Activated T-cell treated with anti-CD3 and anti-CD28 coated beads, Interleukin-2, amount 50 U/mL, for 48 hours (primary cell): ENCODE data around the gene NOXO1.

ENCODE experiments used
- DNase-seq, 2 experiments: peaks; one replicate each; pipeline ENCODE4 v3.0.0-alpha.2; 2020

Gene NOXO1

DNA sequence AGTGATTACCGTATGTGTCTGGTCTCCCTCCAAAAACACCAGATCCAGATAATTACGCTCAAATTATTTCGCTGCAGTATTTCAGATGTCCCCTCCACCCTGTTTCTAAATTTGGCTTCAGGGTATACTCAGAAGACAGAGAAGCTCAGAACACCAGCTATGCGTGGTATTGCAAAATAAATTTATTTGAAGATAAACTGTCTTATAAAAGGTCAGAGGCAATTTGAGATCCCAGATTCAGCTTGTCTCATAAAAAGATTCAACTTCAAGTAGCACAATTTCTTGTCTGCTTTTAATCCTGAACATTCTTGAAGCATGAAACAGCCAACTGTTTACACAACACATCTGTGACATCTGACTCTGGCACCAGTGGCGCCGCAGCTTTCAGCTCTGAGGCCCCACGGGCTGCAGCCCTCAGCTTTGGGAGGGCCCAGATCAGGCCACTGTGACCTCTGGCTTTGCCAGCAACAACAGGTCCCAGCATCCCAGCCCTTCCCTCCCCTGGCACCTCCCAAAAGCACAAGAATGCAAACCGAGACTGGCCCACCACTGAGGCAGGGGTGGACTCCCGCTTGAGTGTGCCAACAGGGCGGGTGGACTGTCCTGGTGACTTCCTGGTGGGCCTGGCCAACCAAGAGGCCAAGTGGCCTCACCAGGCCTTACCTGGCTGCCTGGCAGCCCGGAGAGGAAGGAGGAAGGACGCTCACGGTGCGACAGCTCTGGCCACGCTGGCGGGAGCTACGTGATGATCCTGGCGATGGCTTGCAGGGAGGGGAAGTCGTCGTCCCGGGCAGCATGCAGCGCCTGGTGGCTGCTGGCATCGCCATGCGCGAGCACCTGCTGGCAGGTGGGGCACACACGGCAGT is 16.5 kb upstream of the NOXO1 start:
- no peak for DNase-seq

DNA sequence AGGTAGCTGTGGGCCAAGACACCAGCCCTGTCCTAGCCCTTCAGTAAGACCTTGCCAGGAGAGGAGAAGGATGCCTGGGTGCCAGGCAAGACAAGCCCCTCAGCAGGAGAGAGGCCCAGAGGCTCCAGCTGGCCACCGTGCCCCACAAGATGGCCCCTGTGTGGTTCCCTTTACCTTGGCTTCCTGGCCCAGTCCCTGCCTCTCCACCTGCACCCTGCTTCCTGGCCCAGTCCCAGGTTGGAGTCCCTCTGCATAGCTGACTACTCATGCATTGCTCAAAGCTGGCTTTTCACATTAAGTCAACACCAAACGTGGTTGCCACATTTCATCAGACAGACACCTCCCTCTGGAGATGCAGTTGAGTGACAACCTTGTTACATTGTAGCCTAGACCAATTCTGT is 12.5 kb upstream of the NOXO1 start:
- DNase-seq = peak; percentile 50 to 58

DNA sequence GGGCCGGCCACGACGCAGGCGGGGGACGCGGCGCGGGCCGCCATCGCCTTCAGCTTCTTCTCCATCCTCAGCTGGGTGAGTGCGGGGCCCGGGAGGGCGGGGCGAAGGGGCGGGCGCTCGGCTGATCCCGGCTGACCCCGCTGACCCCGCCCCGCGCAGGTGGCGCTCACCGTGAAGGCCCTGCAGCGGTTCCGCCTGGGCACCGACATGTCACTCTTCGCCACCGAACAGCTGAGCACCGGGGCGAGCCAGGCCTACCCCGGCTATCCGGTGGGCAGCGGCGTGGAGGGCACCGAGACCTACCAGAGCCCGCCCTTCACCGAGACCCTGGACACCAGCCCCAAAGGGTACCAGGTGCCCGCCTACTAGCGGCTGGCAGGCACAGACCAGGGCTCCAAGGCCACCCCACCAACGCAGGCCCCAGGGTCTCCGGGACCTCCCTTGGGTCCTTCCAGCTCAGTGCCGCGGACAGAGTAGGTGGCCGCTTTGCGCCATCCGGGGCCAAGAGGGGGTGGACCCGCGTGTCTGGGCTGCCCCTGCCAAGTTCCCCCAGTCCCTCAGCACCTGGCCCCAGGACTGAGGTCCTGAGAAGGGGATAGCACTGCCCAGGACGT is 11.5 kb upstream of the NOXO1 start:
- no peak for DNase-seq

DNA sequence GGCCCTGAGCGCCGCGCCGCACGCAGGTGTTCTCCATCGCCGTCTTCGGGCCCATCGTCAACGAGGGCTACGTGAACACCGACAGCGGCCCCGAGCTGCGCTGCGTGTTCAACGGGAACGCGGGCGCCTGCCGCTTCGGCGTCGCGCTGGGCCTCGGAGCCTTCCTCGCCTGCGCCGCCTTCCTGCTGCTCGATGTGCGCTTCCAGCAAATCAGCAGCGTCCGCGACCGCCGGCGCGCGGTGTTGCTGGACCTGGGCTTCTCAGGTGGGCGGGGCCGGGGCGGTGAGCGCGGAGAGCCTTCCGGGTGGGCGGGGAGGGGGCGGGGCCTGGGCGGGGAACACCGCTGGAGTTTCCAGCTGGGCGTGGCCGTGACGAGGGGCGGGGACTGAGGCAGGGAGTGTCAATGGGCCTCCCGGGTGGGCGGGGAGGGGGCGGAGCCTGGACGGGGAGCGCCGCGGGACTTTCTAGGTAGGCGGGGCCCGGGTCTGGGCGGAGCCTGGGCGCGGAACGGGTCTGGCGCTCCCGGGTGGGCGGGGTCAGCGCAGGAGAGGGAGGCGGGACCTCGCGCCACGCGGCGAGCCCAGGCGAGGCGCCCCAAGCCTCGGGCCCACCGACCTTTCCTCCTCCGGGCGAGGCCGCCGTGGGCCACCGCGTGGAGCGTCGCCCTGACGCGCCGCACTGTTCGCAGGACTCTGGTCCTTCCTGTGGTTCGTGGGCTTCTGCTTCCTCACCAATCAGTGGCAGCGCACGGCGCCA is 10.9 kb upstream of the NOXO1 start:
- DNase-seq = peak; percentile 98 to 99

DNA sequence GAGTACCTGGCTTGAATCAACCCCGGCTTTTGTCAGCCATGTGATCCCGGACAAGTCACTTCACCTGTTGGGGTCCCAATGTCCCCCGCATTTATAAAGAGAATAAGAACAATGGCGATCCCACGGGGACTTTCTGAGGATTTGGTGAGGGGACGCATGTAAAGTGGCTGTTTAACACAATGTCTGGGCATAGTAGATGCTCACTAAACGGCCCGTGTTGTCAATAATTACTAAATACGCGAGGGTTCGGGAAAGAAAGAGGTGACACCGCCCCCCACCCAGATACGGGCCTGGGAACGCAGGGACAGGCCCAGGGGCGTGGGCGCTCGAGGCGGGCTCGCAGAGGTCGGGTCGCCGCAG is 10.3 kb upstream of the NOXO1 start:
- DNase-seq = no peak

DNA sequence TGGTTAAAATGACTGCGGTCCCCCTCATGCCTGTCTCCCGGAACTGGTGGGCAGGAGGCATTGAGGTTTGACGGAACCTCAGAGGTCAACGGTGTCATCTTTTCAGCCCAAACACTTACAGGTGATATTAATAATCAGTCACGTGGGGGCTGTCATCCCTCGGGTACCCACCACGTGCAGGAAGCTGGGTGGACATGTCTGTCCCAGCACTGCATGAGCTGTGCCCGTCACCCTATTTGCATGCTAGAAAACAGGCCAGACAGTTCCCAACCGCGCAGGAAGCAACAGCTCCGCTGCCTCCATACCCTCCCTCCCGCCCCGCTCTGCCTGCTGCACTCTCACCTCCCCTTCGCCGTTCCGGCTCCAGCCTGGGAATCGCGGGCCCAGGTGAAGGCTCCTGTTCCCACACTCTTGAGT is 9.9 kb upstream of the NOXO1 start:
- peak; percentile 64 to 66 for DNase-seq

DNA sequence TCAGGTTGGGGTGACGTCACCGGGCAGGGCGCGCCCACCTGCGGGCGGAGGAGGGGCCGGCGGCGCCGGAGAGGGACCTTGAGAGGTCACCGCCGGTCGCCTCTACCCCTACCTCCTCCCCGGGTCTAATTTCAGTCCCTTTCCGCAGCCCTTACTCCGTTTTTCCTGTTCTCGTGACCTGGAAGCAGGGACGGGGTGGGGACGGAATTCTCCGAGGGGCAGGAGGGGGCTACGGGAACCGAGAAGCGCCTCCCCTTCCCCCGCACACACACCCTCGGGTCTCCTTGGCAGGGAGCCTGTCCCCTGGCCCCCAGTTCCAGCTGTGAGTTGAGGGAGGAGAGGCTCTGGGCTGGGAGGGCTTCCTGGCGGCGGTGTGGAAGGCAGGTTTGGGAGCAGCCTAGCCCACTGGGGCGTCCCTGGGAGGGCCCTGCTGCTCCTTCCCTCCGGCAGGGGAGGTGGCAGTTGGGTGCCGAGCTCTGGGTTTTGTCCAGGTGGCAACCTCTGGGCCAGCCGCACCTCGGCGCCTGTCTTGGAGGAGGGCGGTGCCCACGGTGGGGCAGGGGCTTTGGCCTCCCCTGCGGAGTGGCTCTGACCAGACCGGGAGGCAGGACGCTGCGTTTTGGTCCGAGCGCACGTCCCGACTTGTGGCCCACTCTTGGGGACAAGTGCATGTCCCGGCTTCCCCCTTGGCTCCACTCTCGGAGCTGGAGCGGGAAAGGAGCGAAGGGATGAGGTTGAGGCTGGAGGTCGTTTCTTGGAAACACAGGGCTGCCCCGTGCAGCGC is 9.3 kb upstream of the NOXO1 start:
- peak; percentile 48 to 63 for DNase-seq

DNA sequence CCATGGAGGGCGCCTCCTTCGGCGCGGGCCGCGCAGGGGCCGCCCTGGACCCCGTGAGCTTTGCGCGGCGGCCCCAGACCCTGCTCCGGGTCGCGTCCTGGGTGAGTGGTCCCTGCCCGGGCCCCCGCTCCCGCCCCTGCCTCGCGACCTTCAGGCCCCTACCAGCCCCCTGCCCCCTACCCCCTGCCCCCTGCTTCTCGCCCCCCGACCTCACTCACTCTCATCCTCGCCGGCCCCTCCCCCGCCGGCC is 8.8 kb upstream of the NOXO1 start:
- no peak for DNase-seq

DNA sequence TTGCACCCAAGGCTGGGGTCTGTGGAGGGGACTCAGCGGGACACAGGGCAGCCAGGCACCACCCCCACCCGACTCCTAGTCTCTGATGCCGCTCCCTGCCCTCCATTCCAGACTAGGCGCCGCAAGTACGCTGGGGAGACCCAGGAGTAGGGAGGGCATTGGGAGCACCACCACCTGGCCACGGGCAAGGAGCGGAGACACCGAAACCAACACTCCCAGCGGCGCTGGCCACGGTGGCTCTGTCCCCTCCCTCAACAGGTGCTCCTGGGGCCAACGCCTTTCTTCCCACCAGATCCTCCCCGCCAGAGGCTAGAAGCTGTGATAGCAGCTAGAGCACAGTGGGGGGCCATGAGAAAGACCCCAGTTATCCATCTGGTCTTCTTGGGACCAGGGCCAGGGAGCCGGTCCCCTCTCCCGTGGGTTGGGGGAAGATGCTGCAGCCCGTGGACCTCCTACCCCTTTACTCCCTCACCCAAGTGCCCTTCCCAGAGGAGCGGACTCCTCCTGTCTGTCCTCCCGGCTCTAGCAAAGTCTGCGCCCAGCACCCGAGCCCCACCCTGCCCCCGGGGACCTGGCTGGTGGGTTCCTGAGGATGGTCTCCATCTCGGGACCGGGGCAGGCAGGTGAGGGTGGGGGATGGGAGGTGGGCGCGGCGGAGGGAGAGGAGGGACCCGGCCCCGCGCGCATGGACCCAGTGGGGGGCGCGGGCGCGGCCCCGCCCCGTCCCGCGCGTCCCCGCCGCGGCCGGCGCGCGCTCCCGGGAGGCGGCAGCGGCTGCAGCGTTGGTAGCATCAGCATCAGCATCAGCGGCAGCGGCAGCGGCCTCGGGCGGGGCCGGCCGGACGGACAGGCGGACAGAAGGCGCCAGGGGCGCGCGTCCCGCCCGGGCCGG is 8.2 kb upstream of the NOXO1 start, which contains the start of gene SYNGR3:
TSS of gene SYNGR3 (plus strand) at position 762 of the 892 bp plus-strand sequence. CDS start 133 bp downstream, outside the sequence.
- no peak for DNase-seq

DNA sequence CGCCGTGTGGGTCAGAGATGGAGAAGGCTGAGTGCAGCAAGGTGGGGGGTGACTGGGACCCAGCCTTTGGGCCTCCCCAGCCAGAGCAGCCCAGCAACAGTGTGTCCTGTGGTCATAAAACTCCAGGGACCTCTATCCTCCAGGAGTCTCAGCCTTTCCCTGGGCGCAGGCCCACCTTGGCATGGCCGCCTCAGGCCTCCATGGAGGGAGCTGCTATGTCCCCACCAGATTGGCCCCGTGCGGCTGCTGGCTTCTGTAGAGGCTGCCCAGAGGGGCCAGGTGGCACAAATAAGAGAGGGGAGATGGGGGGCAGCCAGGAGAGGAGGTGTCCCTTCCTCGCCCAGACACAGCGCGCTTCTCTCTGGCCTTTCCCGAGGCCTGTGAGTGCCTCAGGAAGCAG is 5.9 kb upstream of the NOXO1 start:
- no peak for DNase-seq

DNA sequence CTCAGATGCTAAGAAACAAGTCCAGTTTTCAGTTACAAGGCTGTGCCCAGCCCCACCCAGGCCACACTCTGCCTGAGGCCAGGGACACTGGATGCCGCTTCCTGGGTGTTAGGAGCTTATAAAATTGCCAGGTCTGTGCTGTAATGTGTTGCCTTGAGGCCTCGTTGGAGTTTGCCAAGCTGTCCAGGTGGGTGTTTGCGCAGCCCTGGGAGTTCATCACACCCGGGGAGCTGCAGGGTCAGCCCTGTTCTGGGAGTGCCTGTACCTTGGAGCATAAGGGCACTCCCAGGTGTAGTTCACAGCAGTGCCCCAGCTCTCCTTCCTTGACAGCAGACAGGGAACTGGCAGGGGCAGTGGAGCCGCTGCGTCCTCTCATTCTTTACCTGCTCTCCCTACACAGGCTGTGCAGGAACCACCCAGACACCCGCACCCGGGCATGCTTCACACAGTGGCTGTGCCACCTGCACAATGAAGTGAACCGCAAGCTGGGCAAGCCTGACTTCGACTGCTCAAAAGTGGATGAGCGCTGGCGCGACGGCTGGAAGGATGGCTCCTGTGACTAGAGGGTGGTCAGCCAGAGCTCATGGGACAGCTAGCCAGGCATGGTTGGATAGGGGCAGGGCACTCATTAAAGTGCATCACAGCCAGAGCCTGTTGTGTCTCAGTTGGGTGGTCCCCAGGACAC is 4.3 kb upstream of the NOXO1 start:
- no peak for DNase-seq

DNA sequence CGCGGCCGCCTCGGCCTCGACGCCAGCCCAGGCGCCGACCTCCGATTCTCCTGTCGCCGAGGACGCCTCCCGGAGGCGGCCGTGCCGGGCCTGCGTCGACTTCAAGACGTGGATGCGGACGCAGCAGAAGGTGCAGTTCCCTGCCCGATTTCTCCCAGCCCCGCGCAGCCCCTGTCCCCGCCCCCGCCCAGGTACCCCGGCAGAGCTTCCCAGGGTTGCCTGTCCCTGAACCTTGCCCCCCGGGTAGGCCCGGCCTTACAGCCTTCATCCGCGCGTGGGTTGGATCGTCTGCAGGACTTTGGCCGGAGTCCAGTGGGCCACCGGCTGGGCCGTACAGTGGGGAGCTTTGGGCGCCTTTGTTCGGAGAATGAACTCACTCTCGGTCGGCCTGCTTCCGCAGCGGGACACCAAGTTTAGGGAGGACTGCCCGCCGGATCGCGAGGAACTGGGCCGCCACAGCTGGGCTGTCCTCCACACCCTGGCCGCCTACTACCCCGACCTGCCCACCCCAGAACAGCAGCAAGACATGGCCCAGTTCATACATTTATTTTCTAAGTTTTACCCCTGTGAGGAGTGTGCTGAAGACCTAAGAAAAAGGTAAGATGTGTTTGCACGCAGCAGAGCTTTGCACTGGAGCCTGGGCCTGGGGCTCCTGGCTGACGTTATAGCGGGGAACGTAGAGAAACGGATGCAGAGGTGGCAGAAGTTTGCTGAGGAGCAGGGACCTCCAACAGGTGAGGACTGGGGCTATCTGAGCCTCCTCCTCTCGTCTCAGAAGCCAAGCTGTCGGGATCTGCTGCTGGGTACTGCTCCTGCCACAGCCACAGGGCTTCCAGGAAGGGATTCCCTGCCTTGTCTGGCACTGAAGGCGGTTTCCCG is 3.3 kb upstream of the NOXO1 start:
- peak in 1 of 2 experiments; percentile 38 for DNase-seq

DNA sequence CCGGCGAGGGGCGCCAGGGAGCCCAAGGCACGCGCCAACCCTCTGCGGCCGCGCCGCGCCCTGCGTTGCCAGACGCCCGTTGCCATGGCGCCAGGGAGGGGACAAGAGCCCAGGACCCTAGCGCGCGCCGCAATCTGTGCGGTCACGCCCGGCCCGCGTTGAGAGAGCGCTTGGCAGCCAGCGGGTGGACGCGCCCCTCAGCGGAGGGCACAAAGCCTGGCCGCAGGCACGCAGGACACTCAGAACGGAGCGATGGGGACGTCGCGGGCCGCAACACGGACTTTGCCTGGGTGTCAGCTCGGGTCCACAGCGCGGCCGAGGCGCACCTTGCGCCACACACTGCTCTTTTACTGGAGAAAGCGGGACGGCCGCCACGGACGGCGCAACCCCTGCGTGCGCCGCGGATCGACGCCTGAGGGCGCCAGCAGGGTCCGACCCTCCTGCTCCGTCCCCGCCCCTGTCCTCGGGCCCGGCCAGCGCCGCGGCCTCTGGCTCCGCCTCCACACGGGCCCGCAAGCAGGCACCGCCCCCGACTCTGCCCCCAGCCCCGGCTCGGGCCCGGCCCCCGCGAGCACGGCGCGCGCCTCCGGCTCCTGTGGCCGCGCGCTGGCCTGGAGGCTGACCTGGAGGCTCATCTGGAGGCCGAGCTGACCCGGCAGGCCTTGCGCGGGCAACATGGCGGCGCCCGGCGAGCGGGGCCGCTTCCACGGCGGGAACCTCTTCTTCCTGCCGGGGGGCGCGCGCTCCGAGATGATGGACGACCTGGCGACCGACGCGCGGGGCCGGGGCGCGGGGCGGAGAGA is 2.5 kb upstream of the NOXO1 start, which contains the start of gene GFER:
TSS of gene GFER (plus strand) at position 650 of the 803 bp plus-strand sequence. CDS start at position 676, 26 bp downstream.
- peak; percentile 83 to 89 for DNase-seq

DNA sequence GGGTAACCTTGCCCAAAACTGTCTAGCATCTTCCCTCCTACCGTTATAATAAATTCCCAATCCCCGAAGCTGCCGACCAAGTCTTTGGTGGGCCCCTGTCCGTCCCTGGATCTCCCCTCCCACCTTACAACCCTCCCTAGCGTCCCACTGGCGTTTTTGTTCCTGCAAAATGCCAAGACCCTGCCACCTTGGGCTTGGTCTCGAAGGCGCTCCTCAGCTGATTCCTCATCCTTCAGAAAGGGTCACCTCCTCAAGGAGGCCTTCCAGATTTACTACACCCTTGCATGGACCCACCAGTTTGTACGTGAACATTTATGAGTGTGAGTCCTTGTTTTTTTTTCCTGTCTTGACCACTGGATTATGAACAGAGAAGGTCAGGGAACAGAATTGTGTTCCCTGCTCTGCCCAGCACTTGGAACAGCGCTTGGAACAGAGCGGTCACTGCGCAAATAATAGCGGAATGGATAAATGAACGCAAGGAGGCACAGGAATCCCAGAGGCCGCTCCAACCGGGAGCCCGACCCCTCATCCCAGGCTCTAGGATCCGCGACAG is 1.8 kb upstream of the NOXO1 start:
- DNase-seq = no peak

DNA sequence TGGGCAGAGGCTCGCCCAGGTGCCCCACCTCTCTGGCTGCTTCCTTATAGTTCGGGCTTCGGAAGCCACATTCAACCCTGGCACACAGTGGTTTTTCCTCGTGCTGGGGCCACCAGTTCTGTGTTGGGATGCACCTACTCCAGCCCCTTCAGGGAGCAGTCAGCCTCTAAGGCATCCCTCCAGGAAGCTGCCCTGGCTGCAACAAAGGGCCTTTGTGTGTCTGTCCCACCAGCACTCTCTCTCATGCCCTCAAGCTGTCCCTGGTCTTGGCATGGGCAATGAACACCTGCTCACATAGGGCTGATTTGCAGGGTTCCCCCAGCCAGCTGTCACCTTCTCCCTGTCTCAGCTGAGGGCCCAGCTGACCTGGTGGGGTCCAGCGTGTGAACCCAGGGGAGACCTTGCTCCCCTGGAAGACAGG is 754 bp upstream of the NOXO1 start:
- DNase-seq = no peak

DNA sequence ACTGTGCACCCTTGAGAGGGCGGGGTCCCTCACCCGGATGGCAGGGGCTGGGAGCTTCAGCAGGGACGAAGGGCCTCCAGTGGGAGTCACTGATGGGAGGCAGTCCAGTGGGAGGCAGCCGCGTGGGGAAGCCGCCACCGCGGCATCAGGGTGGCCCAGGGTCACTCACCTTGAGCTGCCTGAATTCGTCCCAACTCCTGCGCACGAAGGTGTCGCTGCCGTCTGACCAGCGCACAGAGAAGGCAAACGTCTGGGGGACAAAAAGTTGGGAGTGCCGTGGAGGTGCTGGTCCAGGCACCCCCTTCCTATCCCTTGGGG is 540 bp downstream of the NOXO1 start:
- DNase-seq = no peak

DNA sequence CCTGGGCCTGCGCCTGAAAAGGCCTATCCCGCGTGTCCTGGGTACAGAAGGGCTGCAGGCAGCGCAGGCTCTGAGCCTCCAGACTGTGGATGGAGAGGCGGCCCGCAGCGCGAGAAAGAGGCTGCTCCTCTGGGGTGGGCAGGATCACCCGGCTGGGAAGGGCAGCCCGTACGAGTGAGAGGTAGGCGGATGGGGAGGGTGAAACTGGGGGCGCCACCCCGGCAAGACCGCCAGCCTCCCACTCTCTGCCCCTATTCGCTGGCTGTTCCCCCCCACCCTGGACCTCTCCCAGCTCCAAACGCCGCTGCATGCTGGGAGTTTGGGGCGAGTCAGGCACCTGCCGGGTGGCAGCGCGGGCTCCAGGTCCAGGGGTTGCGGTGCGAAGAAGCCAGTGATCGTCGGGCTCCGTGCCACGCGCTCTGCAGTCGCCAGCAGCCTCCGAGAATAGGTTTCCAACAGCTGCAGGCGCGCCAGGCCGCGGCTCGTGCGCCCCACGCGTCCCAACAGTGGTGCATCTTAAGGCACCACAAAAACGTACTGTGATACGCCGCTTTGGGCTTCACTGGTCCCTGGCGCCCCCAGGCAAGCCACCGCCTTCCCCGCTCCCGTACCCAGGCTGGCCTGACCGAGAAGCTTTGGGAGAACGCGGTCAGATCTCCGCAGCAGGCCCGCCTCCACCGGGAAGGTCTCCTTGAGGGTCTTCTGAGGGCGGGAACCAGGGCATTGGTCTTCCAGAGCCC is 1.1 kb downstream of the NOXO1 start:
- DNase-seq = peak in 1 of 2 experiments; percentile 47

DNA sequence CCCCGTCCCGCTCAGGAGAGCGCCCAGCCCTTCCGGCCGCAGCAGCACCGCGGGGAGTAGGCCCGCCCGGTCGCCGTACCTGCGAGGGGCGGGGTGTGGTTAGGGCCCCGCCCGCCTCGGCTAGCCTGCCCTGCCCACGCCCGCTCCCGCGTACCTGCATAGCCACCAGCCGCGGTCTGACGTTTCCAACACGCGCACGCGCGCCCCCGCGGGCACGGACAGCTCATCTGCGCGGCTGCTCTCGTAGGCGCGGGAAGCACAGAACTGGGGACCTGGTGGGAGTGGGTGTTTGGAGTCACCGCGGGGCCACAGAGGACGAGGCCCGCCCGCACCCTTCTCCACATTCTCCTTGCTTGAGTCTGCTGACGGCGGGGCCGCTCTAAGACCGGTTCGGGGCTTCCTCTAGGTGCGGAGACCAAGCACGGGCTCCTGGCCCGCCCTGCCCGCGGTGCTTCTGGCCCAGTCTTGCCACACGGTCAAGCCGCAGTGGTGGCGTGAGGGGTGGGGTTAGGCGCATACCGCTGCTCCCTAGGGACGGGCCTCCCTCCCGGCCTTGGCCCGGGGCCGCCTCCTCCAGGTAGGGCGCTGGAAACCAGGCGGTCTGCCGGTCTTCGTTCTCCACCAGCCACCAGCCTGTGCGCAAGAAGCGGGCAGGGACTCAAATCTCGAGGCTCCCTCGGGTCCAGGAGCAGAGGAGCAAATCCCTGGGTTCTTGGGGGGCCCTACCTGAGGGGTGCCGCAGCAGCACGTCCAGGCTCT is 1.8 kb downstream of the NOXO1 start:
- peak; percentile 60 to 69 for DNase-seq
